GM20431 (cell line): ENCODE data around the gene MAB21L4.

Experiments used
- in situ Hi-C: fragments of 300-500 bp; cut with MseI, MboI; formaldehyde crosslinking; loops from one replicate; pipeline ENCODE4 v1.15.0; 2020; ENCODE audit warnings: low sequenced_read_pairs; ENCODE audit not compliant: unreplicated experiment

Gene MAB21L4

GRCh38 chr2:240898108-240898730 is 2.3 kb upstream of the MAB21L4 start:
- in situ Hi-C loops, result no loop called here

- in situ Hi-C loops, result no loop called here
Measured at GRCh38 chr2:240896871-240897692, 1.1 kb upstream of the MAB21L4 start.

- in situ Hi-C loops, result no loop called here
Measured at GRCh38 chr2:240896394-240896793, 438 bp upstream of the MAB21L4 start.

GRCh38 chr2:240894836-240895558 is 959 bp downstream of the MAB21L4 start:
- in situ Hi-C loops, result no loop called here

- in situ Hi-C loops, result no loop called here
Measured at GRCh38 chr2:240894006-240894405, 1.9 kb downstream of the MAB21L4 start.

GRCh38 chr2:240893363-240893844 is 2.6 kb downstream of the MAB21L4 start:
- in situ Hi-C loops, result no loop called here

- in situ Hi-C loops, result no loop called here
Measured at GRCh38 chr2:240892925-240893324, 3.0 kb downstream of the MAB21L4 start.

GRCh38 chr2:240892356-240892755 is 3.6 kb downstream of the MAB21L4 start:
- in situ Hi-C loops, result no loop called here

GRCh38 chr2:240891492-240892340 is 4.2 kb downstream of the MAB21L4 start:
- in situ Hi-C loops, result no loop called here

- in situ Hi-C loops, result no loop called here
Measured at GRCh38 chr2:240890691-240891090, 5.3 kb downstream of the MAB21L4 start.

GRCh38 chr2:240889601-240890560 is 6.1 kb downstream of the MAB21L4 start:
- in situ Hi-C loops, result no loop called here

- in situ Hi-C loops, result no loop called here
Measured at GRCh38 chr2:240888890-240889573, 6.9 kb downstream of the MAB21L4 start.

- in situ Hi-C loops, result no loop called here
Measured at GRCh38 chr2:240888130-240888889, 7.6 kb downstream of the MAB21L4 start.

- in situ Hi-C loops, result no loop called here
Measured at GRCh38 chr2:240887631-240888030, 8.3 kb downstream of the MAB21L4 start.

GRCh38 chr2:240886678-240887609 is 9.0 kb downstream of the MAB21L4 start:
- in situ Hi-C loops, result no loop called here

- in situ Hi-C loops, result no loop called here
Measured at GRCh38 chr2:240886023-240886565, 9.9 kb downstream of the MAB21L4 start.
